PC-9 (cell line): ENCODE data around the gene ST6GALNAC3.

Experiments
- EZH2 ChIP-seq: fragments of 200-600 bp; sonication (generic); IDR thresholded peaks from 2 replicates; pipeline ENCODE4 v1.8.0; 2017; ENCODE audit warnings: antibody characterized with exemption, low read depth
- TF ChIP-seq, protein P1 (sequence below): fragments of 200-600 bp; sonication (generic); conservative IDR thresholded peaks from 2 replicates; pipeline ENCODE4 v1.6.1; 2017; ENCODE audit warnings: mixed run types, antibody characterized with exemption, mild to moderate bottlenecking, moderate library complexity

DNA sequence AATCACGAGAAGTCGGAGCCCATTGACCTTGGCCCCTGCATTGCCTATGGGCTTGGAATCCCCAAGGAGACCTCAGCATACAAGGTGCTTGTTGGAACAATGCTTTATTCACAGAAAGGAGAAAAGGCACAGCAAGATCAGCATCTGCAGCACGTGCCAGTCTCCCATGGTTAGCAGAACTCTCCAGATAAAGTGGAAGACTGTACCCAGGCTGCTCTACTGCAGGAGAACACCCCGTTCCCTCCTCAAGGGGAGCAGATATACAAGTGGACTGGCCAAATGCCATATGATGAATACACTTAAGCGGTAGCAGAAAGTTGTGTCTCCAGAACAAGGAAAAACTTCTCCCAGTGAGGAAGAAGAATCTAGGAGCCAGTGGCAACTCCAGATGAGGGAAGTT is 53.5 kb downstream of the ST6GALNAC3 start:
- TF ChIP-seq, protein P1, sequence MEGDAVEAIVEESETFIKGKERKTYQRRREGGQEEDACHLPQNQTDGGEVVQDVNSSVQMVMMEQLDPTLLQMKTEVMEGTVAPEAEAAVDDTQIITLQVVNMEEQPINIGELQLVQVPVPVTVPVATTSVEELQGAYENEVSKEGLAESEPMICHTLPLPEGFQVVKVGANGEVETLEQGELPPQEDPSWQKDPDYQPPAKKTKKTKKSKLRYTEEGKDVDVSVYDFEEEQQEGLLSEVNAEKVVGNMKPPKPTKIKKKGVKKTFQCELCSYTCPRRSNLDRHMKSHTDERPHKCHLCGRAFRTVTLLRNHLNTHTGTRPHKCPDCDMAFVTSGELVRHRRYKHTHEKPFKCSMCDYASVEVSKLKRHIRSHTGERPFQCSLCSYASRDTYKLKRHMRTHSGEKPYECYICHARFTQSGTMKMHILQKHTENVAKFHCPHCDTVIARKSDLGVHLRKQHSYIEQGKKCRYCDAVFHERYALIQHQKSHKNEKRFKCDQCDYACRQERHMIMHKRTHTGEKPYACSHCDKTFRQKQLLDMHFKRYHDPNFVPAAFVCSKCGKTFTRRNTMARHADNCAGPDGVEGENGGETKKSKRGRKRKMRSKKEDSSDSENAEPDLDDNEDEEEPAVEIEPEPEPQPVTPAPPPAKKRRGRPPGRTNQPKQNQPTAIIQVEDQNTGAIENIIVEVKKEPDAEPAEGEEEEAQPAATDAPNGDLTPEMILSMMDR = no peak
- TF ChIP-seq EZH2 = no peak
